Measurements from ENCODE around the gene SGPP2.
A peak's percentile ranks its signal among the peaks of the same experiment; 100 is the strongest.

The SGPP2 gene

DNA sequence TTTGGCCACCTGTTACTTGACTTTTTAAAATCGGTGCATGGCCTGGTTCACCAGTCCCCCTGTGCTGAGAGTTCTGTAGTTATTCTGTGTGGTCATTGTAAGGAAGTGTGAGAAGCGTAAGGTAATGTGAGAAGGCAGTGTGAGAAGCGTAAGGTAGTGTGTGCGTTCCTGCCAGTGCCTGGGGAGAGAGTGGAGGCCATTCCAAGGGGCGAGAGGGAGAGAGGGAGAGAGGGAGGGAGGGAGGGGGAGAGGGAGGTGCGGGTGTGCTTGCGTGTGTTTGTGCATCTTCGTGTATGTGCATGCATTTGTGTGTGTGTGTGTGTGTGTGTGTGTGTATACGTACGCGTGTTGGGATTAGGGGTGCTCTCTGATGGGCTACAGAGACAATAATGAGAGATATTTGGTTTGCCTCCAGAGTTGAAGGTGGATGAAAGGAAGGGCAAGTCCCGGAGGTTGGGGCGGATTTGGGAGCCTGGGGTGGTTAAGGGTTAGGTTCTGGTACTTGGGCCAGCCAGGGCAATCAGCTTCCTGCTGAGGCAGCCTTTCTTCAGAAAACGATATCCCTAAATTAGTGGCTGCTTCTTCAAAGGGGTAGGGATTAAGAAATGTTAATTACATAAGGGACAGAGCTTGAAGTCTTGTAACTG lies 53.7 kb downstream of the SGPP2 start:
- no peak for DNase-seq

DNA sequence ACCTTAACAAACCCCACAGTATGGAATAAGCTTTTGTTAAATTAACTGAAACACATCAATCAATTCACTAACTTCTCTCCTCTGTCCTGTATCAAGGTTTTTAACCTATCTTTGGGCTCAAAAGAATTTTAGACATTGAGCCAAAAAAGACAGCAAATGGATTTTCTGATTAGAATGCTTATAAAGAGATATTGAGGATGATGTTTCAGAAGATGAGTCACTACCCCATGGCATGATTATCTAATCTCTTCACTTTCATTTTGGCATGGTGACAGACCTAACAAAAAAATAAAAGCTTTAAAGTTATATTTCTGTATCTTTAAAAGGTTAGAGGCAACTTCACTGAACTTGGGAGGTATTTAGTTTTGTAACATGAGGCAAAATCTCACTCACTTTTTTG lies 55.5 kb downstream of the SGPP2 start:
- peak; percentile 5 for DNase-seq

DNA sequence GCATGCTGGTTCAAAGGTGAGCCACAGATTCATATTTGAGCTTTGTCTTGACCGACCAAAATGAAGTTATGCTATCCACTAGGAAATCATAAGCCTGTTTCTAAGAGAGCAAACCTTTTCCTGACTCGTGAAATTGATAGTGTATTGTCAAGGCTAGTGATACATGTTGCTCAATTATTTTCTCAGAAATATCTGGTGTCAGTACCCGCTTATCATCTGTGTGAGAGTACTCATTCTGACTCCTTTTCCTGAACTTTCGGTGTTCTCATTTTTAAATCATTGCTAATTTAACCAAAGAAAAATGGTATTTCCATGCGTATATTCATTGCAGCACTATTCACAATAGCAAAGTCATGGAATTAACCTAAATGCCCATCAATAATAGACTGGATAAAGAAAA lies 56.2 kb downstream of the SGPP2 start:
- DNase-seq = no peak

DNA sequence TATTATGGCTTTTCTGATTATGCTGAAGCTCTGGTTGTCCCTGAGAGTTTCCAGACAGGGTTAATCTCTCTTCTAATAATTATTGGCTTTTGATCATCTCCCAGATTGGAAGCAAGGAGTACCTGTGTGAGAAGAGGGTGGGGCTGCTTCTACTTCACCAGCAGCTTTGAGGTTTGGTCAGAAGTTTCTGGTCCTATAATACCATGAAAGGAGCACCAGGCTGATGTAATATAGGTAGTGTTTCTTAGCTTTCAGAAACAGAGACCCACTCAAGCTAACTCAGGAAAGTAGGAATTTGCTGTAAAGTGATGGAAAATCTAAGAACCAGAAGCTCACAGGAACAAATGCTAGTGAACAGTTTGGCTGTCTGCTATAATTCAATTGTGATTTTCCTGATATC lies 57.6 kb downstream of the SGPP2 start:
- no peak for DNase-seq

DNA sequence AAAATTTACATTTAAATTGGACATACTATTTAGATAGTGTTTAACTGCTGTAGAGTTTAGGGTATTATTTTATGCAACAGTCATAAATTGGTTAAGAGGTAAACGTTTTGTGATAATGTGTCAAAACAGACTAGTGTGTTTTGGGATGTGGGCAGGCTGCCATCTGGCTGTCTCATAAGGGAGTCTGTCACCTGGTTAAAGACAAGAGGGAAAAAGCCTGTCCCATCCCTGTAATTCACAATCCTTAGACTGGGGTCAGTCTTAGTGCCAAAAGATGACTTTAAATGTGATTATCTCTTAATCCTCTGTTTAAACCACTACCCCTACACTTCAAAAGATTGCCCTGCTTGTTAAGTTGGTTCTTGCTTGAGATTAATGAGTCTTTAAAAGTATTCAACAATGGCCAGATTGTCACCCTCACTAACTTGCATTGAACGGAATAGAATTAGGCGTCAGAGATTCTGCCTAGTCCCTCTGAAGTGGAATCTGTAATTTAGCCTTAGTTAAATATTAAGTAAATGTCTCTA lies 59.2 kb downstream of the SGPP2 start:
- DNase-seq = no peak

DNA sequence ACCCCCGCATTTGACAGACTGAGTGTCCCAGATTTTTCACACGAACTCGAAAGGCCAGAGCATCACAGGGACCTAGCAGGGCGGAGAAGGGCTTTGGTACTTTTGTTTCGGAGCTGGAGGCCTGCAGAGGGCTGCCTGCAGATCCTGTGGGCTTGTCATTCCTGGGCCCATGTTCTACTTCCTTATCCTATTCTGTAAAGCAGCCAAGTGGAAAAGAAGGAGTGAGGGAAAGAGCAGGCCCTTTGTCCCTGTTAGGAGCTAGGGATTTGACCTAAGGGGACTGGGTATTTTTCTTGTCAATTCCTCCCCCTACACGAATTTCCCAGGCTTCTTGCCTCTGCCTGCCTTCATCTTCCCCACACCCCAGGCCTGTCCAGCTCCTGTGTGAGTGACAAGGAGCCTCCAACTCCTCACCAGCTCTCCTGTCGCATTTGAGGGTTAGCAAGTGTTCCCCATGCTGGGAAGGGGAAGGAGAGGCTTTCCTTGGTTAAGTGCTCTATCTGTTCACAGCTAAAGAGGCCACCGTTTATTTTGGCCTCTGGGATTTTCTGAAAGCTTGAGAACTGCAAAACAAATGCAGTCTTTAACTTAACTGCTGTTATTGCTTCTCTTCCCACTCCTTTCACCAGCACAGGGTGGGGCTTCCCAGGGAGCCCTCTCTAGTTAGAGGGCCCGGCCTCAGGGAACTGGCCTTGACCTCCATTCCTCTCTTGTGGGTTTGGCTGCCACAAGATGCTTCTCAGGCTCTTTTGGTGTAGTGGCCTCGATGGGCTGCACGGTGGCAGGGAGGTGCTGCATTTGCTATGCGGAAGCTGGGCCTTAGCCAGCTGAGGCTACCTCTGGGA lies 61.2 kb downstream of the SGPP2 start:
- DNase-seq = no peak

DNA sequence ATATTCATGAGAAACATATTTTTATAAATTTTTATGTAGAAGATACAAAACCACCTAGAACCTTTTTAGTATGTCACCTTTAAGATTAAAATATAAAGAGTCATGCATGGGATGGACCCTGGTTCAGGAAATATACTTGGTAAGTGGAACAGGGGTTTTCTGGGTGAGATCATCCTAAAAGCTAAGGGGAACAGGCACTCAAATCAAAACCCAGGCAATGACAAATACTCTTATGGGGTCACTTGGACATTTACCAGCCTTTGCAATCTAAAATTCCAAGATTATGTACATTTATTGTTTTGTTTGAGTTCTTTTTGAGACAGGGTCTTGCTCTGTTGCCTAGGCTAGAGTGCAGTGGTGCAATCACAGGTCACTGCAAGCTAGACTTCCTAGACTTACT lies 65.8 kb downstream of the SGPP2 start:
- no peak for DNase-seq

DNA sequence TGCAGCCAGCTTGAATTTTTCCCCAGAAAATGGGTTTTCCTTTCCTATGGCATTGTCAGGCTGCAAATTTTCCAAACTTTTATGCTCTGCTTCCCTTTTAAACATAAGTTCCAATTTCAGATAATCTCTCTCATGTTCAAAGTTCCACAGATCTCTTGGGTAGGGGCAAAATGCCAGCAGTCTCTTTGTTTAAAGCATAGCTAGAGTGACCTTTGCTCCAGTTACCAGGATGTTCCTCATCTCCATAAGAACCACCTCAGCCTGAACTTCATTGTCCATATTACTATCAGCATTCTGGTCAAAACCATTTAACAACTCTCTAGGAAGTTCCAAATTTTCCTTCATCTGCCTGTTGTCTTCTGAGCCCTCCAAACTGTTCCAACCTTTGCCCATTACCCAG lies 68.3 kb downstream of the SGPP2 start:
- DNase-seq = no peak

DNA sequence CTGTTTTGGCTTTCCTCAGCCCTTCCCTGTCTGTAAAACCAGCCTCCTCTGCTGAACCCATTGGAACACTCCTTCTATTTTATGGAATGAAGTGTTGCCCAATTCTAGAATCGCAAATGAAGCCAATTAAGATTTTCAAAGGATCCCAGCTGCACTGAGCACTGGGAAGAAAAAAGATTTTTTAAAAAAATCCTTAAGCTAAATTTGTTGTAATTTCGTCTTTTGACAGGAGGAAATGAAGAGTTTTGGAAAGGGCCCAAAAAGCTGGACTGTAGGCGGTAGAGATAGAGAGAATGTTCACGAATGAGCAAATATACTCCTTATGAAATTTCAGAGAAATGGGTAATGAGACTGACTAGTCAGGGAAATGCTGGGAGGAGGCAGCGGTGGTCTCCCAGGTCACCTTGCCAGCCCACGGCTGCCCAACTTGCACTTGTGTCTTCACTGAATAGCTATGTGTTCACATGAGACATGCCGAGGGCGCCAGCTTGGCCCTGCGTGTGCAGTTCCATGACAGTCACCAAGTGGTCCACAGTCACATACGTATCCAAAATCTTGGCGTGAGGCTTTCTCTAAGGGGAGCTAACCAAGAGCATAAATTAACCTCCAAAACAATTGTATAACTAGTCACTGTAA lies 69.9 kb downstream of the SGPP2 start:
- DNase-seq = no peak

DNA sequence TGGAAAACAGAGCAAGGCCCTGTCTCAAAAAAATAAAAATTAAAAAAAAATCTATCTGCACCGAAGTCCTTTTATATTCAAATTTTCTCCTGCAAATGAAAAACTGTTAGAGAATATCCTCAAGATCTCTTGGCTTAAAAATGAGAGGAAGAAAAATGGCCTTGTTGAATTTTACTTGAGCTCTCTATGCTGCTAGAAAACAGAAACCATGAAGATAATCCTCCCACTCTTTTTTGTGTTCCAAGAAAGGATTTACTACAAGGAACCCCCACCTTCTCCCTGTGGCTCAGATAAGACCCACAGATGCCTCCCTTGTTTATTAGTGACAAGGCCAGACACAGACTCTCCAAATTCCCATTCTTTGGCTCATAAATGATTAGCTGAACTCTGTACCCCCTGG lies 71.0 kb downstream of the SGPP2 start:
- no peak for DNase-seq

DNA sequence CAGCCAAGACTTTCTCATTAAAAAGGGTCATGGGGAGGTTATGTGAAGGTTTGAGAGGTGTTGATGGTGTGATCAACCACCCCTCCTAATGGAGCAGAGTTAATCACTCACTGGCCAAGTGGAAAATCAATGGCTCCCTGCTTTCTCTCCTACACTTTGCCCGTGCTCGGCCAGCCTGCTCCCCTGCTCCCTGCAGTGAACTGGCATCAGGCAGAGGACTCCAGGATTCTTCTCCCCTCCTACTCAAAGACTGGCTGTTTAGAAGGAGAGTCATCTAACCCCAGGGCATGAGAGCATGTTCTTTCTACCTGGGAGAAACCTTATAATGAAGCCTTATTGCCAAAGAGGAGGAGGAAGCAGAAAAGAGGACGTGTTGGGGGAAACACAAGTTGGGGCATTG lies 74.9 kb downstream of the SGPP2 start:
- DNase-seq = no peak

DNA sequence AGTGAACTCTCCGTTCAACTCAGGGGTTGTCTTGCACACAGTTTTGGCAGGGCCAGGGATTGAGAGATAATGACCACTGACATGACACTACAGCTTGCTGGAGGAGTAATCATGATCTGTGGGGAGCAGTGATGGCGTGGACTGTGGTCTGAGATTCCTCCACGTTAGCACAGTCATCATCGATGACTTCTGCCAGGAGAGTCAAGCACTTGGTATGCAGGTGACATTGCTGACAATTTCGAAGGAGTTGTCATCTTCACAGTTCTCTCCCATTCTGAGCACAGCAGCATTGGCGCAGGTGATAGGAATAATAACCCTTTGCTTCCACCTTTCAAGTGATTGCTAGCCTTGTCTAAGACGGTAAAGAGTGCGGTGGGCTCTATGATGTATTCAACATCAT lies 79.8 kb downstream of the SGPP2 start:
- no peak for DNase-seq

DNA sequence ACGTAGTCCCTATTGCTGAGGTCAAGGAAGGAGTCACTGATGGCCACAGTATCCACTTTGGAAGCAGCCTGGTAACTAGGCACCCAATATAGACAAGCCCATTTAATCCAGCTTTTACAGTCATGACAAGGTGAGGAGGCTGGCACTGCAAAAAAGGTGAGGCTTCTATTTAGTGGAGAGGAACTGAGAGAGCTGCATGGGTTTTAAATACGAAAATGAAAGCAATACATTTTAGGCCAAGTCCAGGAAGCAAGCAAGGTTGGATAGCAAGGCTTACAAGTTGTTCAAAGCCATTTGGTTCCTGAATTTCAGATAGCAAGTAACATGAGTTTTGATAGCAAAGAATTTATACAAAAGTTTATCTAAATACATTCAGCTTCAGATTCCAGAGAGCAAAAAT lies 80.4 kb downstream of the SGPP2 start:
- no peak for DNase-seq

DNA sequence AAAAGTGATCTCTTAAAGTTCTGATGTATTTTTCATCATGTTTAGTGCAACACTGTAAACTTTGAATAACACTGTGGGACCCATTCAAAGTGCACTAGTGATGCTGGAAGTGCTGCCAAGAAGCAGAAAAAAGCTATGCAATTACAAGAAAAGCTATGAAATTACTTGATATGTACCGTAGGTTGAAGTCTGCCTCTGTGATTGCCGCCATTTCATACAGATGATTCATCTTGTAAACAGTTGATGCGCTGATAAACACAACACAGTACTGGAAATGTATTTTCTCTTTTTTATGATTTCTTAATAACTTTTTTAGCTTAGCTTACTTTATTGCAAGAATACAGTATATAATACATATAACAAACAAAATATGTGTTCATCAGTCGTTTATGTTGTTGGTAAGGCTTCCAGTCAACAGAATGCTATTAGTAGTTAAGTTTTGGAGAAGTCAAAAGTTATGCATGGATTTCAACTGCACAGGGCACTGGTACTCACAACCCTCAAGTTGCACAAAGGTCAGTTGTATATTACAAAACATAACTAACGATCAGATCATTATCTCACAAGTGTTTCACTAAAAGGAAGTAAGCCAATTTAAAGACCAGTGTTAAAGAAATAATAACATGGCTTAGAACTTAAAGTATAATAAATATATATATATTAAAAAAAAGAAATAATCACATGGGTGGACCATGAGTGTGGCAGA lies 82.0 kb downstream of the SGPP2 start:
- DNase-seq = no peak

DNA sequence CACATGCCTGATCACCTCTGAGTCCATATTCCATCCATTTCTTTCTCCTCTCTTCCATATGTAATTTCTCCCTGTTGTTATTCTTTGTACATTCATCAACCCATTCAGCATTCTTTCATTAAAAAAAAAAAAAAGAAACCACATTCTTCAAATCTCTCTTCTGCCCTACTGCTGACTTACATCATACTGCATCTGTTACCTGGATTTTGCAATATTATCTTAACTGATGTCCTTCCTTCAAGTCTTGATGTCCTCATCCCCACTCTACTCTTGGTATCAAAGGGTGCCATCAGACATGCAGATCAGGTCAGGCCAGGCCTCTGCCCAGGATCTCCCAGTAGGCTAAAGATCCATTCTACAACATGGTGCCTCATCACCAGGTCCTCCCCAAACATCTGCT lies 90.6 kb downstream of the SGPP2 start:
- peak; percentile 26 for DNase-seq

DNA sequence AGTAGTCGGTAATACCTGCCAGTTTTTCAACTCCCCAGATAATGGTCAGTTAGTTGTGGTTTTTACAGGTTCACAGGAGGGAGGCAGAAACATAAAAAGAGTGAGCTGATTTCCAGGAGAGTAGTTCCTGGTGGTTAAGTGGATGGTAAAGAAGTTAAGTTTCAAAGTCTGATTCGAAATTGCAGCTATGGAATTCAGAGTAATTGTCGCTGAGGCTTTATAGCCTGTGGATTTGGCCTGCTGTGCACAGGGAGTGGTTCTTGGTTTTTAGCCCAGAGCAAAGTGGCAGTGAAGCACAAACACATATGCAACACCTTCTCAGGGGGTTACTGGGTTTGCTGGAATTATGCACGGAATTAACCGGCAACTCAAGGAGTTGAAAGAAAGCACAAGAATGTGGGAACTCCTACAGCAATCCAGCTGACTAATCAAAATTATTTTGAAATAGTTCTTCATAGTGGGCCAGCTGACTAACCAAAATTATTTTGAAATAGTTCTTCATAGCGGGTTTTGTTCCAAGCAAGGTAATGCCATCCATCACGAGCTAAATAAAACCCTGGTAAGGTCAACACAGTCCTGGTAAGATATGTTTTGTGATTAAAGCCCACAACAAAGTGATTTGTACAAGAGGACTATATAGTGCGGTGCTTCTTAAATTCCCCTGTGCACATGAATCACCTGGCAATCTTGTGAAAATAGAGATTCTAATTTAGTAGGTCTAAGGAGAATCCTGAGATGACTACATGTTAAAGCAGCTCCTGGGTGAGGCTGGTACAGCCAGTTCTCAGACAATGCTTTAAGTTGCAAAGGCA lies 94.4 kb downstream of the SGPP2 start:
- peak; percentile 64 for DNase-seq

DNA sequence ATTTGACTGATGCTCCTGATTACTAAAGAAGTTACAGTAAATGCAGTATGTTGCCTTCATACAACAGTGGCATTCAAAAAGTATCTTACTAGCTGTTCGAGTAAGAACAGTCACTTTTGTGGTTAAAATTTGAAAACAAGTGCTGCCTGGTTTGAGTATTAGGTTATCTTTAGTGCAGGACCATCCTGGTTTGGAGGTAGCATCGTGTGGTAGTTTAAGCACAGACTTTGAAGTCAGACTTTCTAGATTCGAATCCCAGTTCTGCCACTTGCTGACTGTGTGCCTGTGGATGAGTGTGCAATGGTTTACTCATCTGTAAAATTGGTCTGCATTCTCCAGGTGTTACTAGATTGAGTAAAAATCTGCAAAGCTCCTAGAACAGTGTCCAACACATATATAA lies 96.8 kb downstream of the SGPP2 start:
- DNase-seq = no peak

DNA sequence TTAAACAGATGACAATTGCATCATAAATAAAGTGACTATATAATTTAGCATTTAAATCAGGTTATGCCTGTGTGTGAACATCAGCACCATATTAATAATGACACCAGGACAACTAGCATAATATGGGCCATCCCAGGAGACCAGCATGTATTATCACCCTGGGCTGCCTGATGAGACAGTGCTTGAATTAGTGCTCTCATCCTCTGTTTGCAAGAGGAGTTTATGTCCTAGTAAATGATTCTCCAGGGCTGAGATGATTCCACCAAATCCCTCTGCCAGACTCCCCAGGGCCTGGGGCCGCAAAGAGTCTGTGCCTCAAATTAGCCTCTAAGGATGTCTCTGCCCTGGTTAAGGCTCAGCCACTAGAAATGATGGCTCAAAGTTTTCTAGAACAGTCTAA lies 97.7 kb downstream of the SGPP2 start:
- no peak for DNase-seq

DNA sequence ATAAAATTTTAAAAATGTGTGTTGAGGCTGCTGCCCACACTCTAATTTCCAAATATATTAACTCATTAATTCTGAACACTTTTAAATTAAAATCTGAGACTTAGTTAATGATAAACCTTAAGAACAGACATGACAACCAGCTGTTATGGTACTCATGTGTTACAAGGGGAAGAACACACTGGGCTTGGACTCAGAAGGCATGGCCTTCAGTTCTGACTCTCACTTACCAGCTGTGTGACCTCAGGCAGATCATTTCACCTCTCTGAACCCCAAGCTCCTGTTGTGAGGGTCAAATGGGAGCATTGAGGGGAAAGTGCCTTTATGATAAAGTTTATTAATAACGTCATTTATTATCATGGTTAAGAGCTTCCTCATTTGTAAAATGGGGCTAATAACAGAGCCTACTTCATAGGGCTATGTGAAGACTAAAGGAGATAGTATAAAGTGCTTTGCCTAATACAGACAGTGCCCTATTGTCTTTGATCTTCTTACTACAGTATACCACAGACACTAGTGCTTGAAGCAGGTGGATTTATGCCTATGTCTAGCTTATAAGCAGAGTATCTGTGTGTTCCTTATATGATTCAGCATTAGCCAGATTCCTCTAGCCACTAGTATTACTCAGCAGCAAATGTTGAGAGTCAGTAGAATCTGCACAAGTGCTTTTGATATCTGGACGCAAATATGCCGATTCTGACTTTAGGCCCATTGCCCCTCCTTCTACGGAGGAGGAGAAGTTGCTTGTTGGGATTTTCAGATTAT lies 99.6 kb downstream of the SGPP2 start:
- no peak for DNase-seq

DNA sequence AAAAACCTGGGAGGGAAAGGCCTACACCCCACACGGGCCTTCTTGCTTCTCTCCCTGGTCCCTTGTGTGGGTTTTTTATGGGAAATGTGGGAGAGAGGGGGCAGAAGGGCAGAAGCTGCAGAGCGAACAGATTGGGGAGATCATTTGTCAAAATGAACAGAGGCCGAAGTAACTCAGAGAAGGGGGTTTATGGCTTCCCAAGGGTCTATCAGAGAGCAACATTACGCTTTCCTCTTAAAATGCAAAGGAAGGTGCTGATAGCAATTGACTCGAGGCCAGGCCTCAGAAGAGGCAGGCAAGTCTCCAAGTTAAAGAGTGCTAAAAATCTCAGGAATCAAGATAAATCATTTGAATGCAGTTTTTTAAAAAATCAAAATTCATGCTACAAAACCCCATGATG lies 101.5 kb downstream of the SGPP2 start:
- no peak for DNase-seq

DNA sequence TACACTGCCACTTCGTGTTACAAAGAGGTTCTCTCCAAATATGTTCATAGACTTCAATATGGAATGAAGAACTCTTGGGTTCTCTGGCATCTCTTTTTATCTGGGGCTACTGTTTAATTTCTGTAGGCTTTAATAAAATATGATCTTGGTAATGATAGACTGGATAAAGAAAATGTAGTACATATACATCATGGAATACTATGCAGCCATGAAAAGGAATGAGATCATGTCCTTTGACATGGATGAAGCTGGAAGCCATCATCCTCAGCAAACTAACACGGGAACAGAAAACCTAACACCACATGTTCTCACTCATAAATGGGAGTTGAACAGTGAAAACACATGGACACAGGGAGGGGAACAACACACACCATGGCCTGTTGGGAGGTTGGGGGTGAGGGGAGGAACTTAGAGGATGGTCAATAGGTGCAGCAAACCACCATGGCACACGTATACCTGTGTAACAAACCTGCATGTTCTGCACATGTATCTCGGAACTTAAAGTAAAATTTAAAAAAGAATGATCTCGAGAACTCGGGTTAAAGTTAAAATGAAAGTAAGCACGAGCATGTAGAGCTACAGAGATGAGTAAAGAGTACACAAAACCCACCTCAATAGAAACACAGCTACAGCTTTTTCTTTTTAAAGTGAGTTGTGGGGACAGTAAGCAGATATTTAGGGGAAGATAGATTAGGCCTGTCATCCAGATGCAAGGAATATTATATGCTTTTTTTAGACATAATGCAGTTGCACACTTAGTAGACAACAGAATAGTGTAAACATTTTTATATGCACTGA lies 102.3 kb downstream of the SGPP2 start:
- DNase-seq = no peak
